GM12874 (cell line): ENCODE results near the gene GAS7.

ENCODE experiments used
- CTCF ChIP-seq: IDR thresholded peaks from 2 replicates; pipeline ENCODE4 v1.5.1; 2011; ENCODE audit warnings: low read depth, mild to moderate bottlenecking, control low read depth, low read length, moderate library complexity; ENCODE audit not compliant: insufficient read depth

Gene GAS7

GRCh38 chr17:10116267-10116666 lies 82.1 kb downstream of the GAS7 start:
- no peak for TF ChIP-seq CTCF

DNA sequence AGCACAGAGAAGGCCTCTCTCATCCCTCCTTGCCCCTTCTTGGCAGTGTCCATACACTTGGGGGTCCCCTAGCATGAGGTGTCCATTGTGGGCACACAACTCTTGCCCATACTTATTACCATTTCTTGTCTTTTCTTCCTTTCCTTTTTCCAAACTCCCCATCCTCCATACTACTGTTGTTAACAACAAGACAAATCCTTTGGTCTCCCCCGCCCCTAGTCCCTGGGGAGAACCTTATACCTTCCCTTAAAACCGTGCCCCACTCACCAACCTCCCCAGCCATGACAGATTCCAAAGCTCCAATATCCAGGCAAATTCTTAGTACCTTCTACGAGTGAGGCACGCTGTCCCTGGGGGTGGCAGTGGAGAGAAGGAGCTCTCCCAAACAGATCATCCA lies 82.9 kb downstream of the GAS7 start:
- no peak for TF ChIP-seq CTCF

DNA sequence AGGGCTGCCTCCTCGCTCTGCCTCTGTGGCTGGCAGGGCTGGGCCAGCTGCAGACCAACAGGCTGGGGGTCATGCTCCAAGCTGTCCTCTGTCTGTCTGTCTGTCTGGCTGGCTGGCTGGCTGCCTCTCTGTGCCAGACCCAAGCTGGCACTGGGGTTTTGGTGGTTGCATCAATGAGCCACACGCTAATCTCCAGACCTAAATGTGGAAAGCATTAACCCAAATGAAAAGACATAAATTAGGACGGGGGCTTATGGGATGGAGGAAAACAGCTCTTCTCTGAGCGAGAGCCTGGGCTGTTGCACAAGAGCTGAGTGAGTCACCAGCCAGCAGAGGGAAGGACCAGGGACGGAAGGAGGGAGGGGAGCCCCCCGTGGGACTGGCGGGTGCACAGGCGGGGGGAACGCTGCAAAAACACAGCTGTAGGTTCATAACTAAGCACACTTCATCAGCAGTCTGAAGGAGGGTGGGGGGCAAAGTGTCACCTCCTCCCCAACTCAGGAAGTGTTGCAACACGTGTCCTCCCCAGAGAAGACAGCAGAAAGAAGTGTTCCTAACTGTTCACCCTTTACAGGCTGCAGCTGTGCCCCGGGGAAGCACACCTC lies 83.4 kb downstream of the GAS7 start:
- no peak for TF ChIP-seq CTCF

GRCh38 chr17:10112962-10113361 lies 85.4 kb downstream of the GAS7 start:
- no peak for TF ChIP-seq CTCF

DNA sequence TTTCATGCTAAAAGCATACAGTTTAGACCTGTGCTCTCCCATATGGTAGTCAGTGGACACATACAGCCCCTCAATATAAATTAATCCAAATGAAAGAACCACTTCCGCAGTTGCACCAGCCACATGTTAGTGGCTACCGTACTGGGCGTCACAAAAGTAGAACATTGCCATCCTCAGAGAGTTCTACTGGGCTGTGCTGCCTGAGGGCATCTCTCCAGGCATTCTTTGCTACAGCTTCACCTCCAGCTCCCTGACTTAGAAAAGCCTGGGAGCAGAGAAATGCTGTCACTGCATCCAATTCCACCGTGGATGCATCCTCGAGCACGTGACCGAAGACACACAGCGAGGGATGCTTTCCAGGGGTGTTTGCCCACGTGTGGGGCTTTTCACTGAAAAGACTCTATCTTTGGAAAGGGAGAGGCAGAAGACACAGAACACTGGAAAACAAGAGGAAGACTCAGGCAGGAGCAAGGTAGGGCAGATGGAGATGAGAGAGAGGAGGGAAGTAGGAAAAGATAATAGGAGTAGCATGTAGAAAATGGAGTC lies 86.4 kb downstream of the GAS7 start:
- TF ChIP-seq CTCF = no peak

- no peak for TF ChIP-seq CTCF
These were observed 89.3 kb downstream of the GAS7 start for GRCh38 chr17:10109146-10109545.

GRCh38 chr17:10107316-10108165 lies 90.9 kb downstream of the GAS7 start:
- TF ChIP-seq CTCF = no peak
